ENCODE data around the gene ANKRD35.

ANKRD35 gene

GRCh38 chr1:145906954-145907753, 21.5 kb upstream of the ANKRD35 start:
- no peak overlapping the region for H3K4me3 ChIP-seq (ENCODE audit: low read length)
- no peak for DNase-seq (ENCODE audit: low read depth)
- TF ChIP-seq, protein P1, sequence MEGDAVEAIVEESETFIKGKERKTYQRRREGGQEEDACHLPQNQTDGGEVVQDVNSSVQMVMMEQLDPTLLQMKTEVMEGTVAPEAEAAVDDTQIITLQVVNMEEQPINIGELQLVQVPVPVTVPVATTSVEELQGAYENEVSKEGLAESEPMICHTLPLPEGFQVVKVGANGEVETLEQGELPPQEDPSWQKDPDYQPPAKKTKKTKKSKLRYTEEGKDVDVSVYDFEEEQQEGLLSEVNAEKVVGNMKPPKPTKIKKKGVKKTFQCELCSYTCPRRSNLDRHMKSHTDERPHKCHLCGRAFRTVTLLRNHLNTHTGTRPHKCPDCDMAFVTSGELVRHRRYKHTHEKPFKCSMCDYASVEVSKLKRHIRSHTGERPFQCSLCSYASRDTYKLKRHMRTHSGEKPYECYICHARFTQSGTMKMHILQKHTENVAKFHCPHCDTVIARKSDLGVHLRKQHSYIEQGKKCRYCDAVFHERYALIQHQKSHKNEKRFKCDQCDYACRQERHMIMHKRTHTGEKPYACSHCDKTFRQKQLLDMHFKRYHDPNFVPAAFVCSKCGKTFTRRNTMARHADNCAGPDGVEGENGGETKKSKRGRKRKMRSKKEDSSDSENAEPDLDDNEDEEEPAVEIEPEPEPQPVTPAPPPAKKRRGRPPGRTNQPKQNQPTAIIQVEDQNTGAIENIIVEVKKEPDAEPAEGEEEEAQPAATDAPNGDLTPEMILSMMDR (conservative IDR thresholded peaks at IDR 0.05; ENCODE audit: low read depth, low read length): no peak

GRCh38 chr1:145901312-145902021, 15.8 kb upstream of the ANKRD35 start:
- H3K4me3 ChIP-seq (ENCODE audit: low read length): no peak overlapping the region
- DNase-seq (ENCODE audit: low read depth): no peak
- TF ChIP-seq, protein P1 (conservative IDR thresholded peaks at IDR 0.05; ENCODE audit: low read depth, low read length): peak; percentile 25

GRCh38 chr1:145898756-145899155, 13.1 kb upstream of the ANKRD35 start:
- H3K4me3 ChIP-seq (ENCODE audit: low read length): no peak overlapping the region
- no peak for DNase-seq (ENCODE audit: low read depth)
- TF ChIP-seq, protein P1 (conservative IDR thresholded peaks at IDR 0.05; ENCODE audit: low read depth, low read length): no peak

- no peak overlapping the region for H3K4me3 ChIP-seq (ENCODE audit: low read length)
- no peak for DNase-seq (ENCODE audit: low read depth)
- TF ChIP-seq, protein P1 (conservative IDR thresholded peaks at IDR 0.05; ENCODE audit: low read depth, low read length): no peak
Measured at GRCh38 chr1:145897969-145898368, 12.3 kb upstream of the ANKRD35 start.

DNA sequence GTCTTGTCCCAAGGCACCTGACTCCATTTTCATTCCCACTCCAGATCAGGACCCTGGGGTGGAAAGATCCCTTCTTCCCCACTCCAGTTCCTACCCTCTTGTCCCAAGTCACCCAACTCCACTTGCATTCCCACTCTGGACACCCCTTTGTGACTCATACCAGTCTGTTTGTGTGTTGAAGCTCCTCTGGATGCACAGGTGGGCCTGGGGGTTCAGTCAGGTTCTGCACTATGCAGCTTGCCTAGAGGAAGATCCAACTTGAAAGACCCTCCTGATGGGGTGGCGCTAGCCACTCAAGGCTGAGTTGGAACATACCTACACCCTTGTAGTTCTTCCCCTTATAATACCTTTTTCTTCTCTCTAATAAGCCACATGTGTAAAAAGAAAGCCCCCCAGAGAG, 9.8 kb upstream of the ANKRD35 start:
- no peak for DNase-seq (ENCODE audit: low read depth)
- TF ChIP-seq, protein P1 (conservative IDR thresholded peaks at IDR 0.05; ENCODE audit: low read depth, low read length): no peak
- no peak overlapping the region for H3K4me3 ChIP-seq (ENCODE audit: low read length)

DNA sequence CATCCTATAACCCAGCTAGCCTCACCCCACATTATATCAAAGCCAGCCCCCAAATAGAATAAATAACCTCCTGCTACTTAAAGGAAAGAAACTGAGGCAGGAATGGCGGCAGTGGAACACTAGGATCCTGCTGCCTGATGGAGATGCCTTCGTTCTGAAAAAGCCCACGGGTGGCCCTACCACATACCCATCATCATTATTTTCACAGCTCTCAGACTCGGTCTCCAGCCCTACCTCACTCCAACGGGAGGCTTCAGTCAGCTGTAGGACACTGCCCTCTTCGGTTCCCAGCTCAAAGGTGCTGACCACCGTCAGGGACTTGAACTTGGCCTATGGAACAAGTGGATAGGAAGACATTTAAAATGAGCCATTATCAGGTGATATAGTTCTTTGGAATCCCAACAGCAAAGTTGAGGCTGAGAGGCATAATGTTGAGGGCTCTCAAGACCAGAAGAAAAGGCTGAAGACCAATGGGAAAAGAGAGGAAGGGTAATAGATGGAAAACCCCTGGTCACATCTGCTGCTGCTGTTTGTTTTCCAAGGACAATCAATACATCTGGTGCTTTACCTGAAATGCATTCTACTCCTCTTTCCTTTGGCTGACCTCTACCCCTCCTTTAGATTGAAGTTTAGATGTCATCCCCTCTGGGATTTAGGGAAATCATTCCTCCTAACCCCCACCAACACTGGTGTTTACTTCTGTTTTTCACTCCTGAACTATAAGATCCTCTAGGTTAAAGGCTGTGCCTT, 7.8 kb upstream of the ANKRD35 start:
- TF ChIP-seq, protein P1 (conservative IDR thresholded peaks at IDR 0.05; ENCODE audit: low read depth, low read length): no peak
- DNase-seq (ENCODE audit: low read depth): no peak
- no peak overlapping the region for H3K4me3 ChIP-seq (ENCODE audit: low read length)

Data from retinal pigment epithelial cell (primary cell).